Right lobe of liver (tissue), 4 donors: Measurements from ENCODE around the gene MACROD2.

ENCODE experiments used
- POLR2A ChIP-seq: fragments of 450-650 bp; IDR thresholded peaks from one replicate; pipeline ENCODE4 v1.6.1; 2017; ENCODE audit warnings: antibody characterized with exemption, mild to moderate bottlenecking
- TF ChIP-seq, protein P1 (sequence below), 4 donors: fragments of 200-600 bp in 3 of 4; fragments of 450-650 bp in 1 of 4; IDR thresholded peaks; one replicate each; pipeline versions ENCODE4 v1.5.1 to v1.8.0; 2016 to 2022; ENCODE audit warnings: antibody characterized with exemption in 4 of 4, mild to moderate bottlenecking in 2 of 4
- donor health status: DM: no; HTN: no; CAD: no.
- donor health status: DM: no; HTN: no; CAD: no.
- donor health status: DM: no; HTN: yes; CAD: no.

DNA sequence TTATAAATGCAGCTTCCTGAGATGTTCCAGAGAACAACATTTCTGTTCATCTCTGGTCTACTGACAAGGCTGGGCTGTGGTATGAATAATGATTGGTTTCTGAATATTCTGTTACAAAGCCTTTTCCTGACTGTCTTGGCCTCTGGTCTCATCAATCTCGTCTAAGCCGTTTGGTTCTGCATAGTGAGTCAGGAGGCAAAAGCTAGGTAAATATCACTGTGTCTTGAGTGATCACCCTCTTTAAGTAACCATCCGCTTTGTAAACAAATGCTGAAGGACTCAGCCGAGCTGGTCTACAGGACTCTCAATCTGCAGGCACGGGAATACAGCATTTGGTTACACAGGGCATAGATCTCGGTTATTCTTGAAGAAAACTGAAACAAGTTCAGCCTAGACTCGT lies 2066.0 kb downstream of the MACROD2 start:
- TF ChIP-seq, protein P1, sequence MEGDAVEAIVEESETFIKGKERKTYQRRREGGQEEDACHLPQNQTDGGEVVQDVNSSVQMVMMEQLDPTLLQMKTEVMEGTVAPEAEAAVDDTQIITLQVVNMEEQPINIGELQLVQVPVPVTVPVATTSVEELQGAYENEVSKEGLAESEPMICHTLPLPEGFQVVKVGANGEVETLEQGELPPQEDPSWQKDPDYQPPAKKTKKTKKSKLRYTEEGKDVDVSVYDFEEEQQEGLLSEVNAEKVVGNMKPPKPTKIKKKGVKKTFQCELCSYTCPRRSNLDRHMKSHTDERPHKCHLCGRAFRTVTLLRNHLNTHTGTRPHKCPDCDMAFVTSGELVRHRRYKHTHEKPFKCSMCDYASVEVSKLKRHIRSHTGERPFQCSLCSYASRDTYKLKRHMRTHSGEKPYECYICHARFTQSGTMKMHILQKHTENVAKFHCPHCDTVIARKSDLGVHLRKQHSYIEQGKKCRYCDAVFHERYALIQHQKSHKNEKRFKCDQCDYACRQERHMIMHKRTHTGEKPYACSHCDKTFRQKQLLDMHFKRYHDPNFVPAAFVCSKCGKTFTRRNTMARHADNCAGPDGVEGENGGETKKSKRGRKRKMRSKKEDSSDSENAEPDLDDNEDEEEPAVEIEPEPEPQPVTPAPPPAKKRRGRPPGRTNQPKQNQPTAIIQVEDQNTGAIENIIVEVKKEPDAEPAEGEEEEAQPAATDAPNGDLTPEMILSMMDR (IDR thresholded peaks at IDR 0.05): no peak
- TF ChIP-seq POLR2A: no peak
